IPS-NIHi11 (cell line): ENCODE results near the gene FAAP100.
"Not testable (repeated sequence)": the region's sequence is repeated elsewhere in the genome, so short reads cannot be mapped to it uniquely, and the experiment has no call there.

Source experiments
- DNase-seq: peaks from one replicate; pipeline ENCODE4 v3.0.0; 2012; ENCODE audit warnings: mixed read lengths, low spot score

The FAAP100 gene, protein sequence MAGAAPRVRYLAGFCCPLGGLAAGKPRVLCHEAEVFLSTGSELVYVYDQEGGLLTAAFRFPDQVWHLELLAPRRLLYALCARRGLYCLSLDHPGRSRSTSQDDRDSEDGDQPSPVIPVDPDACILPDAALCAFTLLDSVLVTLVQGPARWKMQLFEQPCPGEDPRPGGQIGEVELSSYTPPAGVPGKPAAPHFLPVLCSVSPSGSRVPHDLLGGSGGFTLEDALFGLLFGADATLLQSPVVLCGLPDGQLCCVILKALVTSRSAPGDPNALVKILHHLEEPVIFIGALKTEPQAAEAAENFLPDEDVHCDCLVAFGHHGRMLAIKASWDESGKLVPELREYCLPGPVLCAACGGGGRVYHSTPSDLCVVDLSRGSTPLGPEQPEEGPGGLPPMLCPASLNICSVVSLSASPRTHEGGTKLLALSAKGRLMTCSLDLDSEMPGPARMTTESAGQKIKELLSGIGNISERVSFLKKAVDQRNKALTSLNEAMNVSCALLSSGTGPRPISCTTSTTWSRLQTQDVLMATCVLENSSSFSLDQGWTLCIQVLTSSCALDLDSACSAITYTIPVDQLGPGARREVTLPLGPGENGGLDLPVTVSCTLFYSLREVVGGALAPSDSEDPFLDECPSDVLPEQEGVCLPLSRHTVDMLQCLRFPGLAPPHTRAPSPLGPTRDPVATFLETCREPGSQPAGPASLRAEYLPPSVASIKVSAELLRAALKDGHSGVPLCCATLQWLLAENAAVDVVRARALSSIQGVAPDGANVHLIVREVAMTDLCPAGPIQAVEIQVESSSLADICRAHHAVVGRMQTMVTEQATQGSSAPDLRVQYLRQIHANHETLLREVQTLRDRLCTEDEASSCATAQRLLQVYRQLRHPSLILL

DNA sequence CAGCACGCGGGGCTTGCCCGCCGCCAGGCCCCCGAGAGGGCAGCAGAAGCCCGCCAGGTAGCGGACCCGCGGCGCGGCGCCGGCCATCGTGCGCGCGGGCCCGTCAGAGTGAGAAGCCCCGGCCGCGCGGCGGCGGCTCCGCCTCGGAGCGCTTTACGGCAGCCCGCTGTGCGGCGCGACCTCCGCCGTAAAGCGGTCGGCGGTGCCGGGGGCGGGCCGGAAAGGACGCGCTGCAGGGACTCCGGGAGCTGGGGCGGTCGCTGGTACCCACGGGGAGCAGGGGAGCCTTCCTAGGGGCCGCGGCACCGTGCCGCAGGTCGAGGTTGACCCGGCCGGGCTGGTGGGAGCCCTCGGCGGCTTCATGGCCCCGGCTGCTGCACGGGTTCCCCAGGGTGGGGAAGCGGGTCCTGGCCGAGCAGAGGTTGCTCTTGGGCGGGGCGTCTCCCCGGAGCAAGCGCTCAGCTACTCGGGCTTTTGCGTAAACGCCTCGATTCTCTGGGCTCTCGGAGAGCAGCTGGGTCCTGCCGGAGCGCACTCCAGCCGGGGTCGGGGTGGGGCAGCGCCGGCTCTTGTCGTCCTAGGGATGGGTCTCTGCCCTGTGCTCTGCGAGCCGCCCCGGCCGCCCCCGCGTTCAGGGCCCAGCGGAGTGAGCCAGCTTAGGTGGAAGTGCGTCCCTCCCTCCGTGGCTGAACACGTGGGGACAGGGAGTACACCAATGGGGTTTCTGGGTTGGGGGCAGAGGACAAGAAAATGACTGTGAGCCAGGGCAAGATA, at the start of gene FAAP100:
Gene FAAP100 (minus strand): TSS at position 110 of the 774 bp plus-strand sequence. CDS start 23 bp downstream, at position 87.
- DNase-seq, result peak; percentile 99

DNA sequence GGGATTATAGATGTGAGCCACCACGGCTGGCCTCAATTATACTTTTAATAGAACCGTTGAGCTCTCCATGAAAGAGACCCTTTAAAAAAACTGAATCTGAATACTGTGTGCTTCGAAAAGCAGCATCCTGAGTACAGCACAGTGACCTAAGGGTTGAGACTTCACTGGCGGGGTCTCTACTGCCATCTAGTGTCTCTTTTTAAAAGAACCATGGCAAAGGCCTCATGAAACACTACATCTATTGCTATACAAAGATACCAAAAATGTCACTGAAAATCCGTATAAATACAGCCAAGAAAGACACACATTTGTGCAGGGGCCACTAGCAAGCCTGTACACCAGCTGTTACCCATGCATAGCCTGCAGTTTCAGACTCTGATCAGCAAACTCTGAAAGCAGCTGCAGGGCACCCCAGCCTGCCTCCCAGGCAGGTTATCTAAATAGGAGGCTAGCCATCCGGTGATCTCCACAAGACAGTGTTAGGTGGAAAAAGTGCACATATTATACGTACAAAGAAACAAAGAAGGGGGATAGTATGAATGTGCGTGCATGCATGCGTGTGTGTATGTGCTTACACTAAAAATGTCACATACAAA, 49.5 kb upstream of the FAAP100 start:
- DNase-seq, result peak; percentile 76

DNA sequence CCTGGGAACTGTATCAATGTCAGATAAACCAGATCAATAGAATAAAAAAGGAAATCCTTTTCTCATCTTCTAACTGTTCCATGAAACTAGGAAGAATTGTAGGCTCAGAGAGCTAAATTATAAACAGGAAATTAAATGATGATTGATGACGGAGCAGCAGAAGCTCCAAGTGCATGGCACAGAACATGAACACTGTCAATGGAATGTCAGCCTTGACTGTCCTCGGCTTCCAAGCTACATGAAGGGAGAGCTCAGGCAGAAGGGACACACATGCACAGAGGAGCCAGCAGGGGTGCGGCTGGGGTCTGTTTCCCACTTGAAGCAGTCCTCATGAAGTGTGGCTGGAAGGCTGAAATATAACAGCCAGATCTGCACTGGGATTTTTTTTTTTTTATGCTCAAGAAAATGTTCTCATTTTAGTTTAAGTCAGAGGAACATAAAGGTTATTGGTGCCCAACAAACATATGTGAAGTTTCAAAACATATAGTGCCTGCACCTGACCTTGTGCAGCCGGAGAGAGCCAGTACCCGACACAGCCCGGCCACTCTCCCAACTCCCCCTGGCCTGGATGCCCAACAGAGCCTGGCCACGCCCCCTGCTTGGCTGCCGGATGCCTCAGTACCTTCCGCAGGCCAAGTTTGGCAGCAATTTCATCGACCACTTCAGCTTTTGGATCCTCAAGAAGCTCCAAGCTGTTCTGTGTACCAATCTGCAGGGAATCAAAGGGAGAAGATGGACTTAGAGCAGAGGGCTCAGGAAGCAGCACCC, 47.8 kb upstream of the FAAP100 start:
- no peak for DNase-seq

DNA sequence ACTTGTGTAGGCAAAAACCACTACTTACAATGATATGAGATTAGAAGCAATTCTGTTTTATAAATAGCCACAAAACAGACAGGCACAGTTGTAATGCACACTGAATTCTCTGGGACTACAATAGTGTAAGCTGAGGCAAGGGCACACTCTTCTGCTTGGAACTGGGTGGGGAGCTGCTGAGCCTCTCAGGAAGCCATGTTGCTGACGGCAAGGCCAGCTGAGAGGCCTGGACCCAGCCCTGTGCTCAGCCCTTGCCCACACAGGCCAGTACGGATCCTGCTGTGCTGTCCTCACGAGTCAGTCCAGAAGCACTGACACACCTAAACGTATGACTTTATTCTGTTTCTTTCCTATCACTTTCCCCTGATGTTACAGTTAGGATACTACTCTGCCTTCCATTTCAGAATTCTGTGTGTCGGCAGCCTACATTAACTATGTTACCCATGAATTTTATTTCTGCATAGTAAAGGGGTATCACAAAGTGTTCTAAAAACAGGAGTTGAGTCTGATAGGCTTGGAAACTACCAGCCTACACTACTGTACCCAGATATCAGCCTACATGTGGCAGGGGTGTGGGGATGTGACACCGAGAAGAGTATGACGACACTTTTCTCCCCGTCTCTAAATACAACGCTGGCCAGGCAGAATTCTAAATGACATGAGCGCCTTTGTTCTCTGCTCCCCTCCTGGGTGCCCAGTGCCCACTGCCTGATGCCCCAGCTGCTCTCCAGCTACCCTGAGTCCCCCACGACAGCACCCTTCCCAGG, 41.1 kb upstream of the FAAP100 start:
- DNase-seq, result no peak

DNA sequence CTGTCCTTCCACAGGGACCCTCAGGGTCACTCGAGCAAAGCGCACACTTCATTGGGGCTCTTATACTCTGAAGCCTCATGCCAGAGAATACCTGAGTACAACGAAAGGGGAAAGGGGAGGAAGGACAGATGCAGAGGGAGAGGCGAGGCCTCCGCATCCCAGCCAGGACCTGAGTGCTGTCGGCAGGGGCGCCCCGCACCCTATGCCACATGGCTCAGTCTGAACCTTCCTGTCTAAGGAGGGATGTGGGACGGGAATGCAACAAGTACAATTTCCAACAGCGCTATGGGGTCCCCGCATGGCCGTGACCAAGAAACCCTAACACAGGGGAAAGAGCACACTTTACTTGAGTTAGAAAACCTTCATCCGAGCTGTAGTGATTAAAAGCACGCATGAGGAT, 39.8 kb upstream of the FAAP100 start:
- DNase-seq, result no peak

DNA sequence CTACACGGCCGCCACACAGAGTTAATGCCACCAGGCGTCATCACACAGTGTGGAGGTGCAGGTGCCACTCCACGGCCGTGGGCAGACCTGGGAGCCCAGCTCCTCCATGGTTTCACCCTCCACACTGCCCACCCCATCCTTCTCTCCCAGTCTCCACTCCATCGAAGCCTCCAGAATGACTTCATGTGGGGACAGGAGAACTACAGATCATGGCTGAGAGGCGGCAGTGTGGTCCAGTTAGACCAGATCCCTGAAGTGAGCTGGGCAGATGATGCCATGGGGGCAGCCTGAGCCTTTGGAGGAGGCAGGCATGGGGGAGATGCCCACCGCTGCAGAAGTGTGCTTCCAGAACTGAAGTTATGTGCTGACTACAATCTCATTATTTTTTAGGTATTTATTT, 38.0 kb upstream of the FAAP100 start:
- DNase-seq, result no peak

DNA sequence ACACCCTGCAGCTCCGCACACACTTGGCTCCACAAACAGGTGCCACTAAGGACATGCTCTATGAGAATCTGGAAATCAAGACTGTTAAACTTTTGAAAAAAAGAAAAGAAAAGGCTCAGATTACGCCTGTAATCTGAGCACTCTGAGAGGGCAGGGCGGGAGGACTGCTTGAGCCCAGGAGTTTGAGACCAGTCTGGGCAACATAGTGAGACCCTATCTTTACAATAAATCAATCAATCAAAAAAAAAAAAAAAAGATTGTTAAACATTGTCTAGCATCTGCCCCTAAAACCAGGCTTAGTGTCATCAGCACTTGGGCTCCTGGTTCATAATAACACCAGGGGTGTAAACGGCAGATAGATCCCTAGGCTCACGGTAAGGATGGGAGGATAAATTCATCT, 37.5 kb upstream of the FAAP100 start:
- no peak for DNase-seq

DNA sequence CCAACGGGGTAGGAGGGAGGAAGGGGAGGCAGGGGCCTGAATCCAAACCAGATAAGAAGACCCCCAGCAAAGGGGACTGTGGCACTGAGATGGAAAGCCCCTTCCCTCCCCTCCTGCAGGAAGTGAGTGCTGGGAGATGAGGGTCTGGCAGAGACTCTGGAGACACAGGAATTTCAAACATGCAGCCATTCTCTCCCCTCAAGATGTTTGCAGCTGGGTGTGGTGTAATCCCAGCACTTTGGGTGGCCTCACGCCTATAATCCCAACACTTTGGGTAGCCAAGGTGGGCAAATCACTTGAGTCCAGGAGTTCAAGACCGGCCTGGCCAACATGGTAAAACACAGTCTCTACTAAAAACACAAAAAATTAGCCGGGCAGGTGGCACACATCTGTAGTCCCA, 33.9 kb upstream of the FAAP100 start:
- DNase-seq, result no peak

DNA sequence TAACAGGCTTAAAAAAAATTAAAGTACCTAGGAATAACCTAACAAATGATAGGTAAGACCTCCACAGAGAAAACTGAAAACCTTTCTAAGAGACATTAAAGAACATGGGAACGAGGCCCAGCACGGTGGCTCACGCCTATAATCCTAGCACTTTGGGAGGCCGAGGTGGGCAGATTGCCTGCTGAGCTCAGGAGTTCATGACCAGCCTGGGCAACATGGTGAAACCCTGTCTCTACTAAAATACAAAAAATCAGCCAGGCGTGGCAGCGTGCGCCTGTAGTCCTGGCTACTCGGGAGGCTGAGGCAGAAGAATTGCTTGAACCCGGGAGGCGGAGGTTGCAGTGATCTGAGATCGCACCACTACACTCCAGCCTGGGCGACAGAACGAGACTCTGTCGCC, 32.6 kb upstream of the FAAP100 start:
- DNase-seq, result not testable (repeated sequence)

DNA sequence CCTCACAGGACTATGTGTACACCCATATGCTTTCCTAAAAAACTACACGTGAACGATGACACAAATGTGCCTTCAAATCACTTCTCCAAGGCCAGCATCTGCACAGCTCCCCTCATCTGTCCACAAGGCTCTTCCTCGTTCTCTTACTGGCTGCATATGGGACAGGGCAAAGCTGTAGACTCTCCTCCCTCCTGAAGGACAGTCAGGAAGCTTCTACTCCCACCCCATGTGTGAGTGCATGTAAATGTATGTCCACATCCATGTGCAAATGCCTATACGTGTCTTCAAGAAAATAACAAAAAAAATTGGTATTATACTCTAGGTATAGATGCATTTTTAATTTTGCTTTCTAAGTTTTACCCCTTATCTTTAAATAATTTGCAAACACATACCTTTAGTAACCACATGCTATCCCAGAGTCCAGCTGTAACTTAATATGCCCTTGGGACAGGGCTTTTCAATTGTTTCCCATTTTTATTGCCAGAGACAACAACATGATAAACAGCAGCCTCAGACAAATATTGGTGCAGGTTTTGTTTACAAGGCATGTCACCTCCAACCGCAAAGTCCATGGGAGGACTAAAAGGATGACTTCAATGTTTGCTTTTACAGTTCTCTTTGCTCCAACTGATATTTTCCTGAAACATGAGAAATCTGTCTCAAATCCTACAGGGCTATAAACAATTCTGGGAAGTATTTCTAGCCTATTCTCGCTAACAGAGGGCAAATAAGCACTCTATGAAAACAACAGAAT, 31.6 kb upstream of the FAAP100 start:
- no peak for DNase-seq

DNA sequence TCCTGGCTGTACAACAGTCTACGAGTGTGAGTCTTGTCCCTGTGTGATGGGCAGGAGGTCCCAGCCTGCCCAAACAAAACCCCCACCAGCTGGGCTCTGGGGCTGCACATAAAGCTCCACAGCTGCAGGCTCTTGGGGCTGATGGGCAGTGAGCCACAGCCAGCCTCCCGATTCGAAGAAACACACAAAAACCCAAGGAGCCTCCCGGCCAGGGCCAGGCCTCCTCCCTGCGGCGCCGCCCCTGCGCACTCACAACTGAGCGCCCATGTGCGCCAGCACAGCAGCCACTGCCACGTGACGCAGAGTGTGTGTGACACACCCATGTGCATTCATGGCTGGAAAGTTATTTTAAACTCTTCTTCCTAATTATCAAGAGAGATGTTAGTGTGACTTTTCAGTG, 30.6 kb upstream of the FAAP100 start:
- DNase-seq, result no peak

DNA sequence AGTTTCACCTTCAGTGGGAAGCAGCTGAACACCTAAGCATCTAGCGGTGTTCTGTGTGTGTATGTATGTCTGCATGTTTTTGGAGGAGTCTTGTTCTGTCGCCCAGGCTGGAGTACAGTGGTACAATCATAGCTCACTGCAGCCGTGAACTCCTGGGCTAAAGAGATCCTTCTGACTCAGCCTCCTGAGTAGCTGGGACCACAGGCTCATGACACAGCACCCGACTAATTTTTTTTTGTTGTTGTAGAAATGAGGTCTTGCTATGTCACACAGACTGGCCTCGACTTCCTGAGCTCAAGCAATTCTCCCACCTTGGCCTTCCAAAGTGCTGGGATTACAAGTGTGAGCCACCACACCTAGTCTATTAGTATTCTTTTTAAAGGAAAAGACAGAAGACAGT, 30.2 kb upstream of the FAAP100 start:
- no peak for DNase-seq

DNA sequence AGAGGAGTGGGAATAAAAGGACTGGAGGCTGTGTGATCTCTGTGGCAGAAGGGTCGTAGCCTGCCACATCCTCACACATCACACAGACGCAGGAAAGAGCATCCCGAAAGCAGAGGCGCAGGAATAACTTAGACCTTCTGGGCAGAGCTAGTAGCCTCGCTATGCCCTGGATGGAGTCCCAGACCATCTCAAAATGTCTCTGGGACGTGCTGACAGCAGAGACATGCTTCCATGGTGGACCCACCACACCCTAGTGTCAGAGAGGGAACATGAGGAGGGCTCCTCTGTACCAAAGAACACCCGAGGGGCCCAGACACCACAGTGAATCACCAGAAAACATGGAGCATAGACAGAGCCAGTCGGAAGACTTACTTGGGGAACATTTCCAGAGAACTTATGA, 29.6 kb upstream of the FAAP100 start:
- DNase-seq, result no peak

DNA sequence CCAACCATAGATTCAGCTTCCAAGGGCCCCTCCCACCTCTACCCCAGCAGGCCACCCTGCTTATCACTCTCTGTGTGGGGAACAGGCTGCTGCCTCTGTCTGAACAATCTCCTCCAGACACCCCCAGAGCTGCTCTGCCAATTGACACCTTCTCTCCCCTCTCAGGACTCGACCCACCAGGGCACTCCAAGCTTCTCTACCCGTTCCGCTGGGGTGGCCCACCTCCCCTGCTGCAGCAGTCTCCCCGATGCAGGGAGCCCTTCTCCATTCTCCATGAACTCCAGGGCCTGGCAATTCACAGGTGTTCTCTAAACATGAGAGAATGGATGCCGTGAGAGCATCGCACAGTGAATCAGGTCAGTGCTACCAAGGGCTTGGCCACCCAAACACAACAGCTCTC, 28.3 kb upstream of the FAAP100 start:
- no peak for DNase-seq

DNA sequence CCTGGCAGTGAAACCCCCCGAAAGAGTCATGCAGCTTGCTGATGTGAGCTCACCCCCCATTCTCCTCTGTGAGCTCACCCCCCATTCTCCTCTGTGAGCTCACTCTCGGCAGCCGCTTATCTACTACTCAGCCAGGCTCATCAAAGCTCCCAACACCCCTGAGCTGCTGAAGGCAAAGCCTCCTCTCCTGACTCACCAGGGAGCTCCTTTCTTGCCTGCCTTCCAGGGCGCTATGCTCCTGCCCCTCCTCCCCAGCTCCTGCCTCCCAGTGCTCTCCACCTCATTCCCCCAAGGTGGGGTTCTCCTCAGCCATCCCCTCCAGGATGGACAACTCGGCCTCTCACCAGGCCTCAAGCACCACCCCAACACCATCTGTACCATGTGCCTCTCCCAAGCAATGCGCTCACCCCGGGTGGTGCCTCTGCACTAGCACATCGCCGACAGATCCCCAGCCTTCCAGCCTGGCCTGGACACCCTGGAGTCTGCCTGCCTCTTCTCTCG, 27.7 kb upstream of the FAAP100 start:
- DNase-seq, result no peak

DNA sequence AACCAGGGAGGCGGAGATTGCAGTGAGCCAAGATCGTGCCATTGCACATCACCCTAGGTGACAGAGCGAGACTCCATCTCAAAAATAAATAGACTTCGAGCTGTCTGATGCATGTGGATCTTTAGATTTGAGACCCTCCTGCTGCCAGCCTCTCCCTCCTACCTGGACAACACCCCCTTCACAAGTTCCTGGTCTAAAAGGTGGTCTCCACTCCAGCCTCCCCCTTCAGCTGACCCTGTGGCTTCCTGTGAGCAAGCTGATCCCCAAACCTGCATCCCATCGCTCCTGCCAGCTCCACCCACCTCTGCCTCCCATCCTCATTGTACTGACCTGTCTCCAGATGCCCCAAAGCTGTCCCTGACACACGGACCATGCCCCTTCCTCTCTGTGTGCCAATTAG, 27.1 kb upstream of the FAAP100 start:
- DNase-seq, result no peak

DNA sequence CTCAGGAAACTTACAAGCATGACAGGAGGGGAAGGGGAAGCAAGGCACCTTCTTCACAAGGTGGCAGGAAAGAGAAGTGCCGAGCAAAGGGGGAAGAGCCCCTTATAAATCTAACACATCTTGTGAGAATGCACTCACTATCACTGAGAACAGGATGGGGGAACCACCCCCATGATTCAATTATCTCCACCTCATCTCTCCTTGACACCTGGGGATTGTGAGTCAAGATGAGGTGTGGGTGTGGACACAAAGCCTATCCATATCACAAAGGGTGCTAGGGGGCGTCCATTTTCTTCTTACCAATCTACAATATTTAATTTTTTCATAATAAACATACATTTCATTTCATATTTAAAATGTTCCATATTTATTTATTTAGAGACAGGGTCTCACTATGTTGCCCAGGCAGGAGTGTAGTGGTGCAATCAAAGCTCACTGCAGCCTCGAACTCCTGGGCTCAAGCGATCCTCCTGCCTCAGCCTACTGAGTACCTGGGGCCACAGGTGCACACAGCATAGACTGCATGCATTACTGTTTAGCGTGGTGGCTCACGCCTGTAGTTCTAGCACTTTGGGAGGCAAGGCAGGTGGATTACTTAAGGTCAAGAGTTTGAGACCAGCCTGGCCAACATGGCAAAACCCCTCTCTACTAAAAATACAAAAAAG, 26.5 kb upstream of the FAAP100 start:
- no peak for DNase-seq

DNA sequence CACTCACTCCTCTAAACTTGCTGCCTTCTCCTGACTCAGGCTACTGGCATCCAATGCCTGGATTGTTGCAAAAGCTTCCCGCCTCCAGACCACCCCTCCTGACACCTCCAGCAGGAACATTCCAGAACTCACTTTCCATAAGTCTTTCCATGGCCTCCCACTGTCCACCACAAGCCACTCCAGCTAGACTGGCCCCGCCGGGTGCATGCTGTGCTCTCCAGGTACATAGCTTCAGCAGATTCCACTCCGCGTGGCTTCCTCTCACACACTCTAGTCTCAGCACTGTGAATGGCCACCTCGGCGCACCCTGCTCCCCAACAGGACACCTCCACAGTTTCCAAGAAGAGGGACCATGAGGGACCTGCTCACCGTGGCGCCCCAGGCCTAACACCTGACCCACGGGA, 25.9 kb upstream of the FAAP100 start:
- no peak for DNase-seq
